Measurements from ENCODE around the gene KHK.

The KHK gene

DNA sequence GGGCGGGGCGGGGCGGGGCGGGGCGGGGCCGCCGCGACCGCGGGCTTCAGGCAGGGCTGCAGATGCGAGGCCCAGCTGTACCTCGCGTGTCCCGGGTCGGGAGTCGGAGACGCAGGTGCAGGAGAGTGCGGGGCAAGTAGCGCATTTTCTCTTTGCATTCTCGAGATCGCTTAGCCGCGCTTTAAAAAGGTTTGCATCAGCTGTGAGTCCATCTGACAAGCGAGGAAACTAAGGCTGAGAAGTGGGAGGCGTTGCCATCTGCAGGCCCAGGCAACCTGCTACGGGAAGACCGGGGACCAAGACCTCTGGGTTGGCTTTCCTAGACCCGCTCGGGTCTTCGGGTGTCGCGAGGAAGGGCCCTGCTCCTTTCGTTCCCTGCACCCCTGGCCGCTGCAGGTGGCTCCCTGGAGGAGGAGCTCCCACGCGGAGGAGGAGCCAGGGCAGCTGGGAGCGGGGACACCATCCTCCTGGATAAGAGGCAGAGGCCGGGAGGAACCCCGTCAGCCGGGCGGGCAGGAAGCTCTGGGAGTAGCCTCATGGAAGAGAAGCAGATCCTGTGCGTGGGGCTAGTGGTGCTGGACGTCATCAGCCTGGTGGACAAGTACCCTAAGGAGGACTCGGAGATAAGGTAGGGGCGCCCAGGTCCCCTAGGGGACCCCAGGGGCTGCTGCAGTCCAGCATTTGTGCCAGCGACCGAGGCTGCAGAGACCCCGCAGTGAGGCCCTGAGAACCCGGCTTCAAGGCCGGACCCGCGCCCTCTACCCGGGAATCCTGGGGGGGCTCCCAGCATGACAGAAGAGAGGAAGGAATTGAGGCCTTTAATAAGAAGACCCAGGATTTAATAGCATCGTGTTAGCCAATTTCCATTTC, at the start of gene KHK:
Gene KHK, plus strand, starts transcription at position 49 of the 870 bp plus-strand sequence. Its CDS starts 488 bp downstream, at position 537.
- peak in 1 of 2 experiments; percentile 24 for DNase-seq (ENCODE audit: low read depth in 2 of 2)

DNA sequence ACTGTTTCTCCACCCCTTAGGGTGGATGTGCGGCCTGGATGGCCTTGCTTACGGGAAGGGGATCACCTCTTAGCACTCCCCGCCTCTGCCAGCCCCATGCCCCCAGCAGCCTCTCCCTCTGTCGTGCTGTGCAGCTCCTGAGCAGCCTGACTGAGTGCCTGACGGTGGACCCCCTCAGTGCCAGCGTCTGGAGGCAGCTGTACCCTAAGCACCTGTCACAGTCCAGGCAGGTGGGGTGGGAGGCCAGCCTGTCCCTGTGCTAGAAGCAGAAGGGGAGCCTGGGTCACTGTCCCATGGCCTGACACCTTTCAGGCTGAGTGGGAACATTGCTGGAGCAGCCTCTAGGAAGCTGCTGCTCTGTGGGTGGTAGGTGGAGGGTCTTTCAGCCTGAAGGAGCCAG, 48.6 kb upstream of the KHK start:
- DNase-seq (ENCODE audit: low read depth in 2 of 2), result no peak

DNA sequence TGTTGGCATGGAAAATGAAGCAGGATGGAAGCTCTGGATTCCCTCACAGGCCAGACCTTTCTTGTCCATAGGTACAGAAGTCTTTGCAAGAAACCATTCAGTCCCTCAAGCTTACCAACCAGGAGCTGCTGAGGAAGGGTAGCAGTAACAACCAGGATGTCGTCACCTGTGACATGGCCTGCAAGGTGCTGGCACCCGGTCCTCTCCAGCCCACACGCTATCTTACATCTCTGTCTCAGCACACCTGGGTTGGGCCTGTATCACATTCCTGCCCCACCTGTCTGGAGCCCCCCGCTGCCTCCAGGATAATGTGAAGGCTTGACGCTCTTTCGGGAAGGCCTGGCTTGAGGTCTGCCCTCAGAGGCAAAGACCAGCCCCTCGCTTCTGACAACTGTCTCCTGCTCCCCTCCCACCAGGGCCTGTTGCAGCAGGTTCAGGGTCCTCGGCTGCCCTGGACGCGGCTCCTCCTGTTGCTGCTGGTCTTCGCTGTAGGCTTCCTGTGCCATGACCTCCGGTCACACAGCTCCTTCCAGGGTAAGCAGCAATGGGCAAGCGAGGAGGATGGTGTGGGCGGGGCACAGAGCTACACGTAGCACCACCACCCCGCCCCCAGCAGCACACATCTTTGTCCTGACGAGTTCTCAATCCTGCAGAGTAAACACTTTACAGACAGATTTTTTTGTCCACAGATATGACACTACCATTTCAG, 47.8 kb upstream of the KHK start:
- no peak for DNase-seq (ENCODE audit: low read depth in 2 of 2)

DNA sequence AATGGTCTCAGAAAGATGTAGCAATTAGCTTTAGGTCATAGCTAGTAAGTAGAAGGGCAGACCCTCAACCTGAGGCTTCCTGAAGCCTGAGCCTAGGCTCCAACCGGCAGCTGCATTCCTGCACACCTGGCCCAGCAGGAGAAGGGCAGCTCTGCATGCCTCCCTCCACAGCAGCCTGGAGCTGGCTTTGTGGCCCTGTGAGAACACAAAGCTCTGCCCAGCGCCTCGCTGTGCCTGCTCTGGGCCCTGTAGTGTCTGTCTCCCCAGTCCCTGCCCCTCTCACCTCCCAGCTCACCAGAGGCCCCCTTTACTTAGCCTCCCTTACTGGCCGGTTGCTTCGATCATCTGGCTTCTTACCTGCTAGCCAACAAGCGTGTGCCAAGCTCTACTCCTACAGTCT, 47.1 kb upstream of the KHK start:
- DNase-seq (ENCODE audit: low read depth in 2 of 2), result no peak

DNA sequence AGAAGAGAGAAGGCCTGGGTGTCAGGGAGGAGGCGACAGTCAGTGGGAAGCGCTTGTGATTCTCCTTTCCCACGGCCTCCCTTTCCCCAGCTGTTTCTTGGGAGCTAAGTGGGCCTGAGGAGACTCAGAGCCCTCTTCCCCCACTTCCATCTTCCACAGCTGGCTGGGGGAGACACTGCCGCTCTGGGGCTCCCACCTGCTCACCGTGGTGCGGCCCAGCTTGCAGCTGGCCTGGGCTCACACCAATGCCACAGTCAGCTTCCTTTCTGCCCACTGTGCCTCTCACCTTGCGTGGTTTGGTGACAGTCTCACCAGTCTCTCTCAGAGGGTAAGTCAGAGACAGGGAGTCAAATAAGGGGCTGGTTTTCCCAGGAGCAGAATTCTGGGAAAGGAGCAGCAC, 46.7 kb upstream of the KHK start:
- DNase-seq (ENCODE audit: low read depth in 2 of 2), result no peak

DNA sequence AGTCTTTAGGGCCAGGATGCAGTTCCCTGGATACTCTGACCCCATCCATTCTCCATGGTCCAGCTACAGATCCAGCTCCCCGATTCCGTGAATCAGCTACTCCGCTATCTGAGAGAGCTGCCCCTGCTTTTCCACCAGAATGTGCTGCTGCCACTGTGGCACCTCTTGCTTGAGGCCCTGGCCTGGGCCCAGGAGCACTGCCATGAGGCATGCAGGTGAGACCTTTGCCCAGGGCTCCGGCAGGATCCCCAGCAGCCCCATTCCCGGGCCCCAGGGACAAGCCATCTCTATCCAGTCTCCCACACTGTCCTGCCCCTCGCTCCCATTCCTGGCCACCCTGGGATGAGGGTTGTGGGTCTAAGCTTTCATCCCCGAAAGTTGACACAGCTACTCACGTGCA, 46.3 kb upstream of the KHK start:
- DNase-seq (ENCODE audit: low read depth in 2 of 2), result no peak

DNA sequence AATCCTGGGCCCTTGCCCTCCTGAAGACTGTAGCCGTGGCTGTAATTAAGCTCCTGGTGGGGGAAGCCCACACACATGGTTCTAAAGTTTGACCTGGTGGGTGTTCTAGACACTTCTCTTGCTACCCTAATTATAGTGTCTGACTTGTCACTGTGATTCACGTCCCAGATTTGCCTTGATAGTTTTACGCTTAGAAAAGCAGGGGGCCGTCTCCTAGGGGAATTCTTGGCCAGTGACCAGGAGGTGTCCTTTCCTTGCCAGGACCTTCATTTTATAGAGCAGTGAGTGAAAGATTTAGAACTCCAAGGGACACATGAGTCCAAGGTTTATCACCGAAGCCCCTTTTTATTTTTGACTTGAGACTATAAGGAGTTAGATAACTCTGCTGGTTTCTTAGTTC, 44.8 kb upstream of the KHK start:
- DNase-seq (ENCODE audit: low read depth in 2 of 2), result no peak

DNA sequence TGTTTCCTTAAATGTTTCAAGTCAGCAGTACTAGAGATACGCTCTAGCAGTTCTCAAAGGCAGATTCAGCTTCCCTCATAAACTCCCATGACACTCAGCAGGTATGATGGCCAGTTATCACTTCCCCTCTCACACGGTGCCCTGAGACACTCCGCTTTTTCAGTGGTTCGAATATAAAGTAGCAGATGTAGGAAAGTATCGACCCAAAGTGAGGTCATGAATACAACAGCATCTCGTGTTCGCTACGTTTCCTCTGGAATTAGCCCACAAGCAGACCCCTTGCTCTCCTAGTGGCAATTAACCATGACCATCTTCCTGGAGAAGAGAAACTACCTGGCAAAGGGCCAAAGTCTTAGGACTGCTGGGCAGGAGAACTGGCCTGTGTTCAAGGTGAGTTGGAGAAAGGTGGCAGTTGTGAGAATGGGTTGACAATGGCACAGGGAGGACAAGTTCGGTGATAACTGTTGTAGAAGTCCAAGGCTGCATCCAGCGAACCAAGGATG, 44.4 kb upstream of the KHK start:
- DNase-seq (ENCODE audit: low read depth in 2 of 2), result no peak

DNA sequence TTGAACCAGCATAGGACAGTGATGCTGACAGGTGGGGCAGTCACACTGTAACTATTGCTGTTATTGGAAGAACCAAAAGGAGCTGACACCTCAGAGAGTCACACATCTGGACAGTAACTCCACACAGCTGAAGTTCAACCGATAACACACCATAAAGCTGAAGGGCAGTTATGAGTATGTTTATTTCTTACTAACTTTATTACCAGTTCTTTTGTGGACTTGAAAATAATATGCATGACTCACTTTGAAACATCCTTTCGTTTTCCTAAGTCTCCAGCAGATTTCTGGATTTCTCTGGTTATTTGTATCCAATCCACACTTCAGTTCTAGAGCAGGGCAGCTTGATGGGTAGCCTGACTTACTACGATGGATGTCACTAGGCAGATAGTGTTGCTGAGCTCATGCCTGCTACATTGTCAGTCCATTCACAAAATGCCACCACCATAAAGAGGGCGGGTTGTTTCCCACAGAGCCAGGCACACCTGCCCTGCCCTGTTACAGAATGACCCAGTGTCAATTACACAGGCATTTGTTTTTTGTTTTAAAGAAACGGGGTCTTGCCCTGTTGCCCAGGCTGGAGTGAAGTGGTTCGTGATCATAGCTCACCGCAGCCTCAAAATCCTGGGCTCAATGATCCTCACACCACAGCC, 43.5 kb upstream of the KHK start:
- no peak for DNase-seq (ENCODE audit: low read depth in 2 of 2)

DNA sequence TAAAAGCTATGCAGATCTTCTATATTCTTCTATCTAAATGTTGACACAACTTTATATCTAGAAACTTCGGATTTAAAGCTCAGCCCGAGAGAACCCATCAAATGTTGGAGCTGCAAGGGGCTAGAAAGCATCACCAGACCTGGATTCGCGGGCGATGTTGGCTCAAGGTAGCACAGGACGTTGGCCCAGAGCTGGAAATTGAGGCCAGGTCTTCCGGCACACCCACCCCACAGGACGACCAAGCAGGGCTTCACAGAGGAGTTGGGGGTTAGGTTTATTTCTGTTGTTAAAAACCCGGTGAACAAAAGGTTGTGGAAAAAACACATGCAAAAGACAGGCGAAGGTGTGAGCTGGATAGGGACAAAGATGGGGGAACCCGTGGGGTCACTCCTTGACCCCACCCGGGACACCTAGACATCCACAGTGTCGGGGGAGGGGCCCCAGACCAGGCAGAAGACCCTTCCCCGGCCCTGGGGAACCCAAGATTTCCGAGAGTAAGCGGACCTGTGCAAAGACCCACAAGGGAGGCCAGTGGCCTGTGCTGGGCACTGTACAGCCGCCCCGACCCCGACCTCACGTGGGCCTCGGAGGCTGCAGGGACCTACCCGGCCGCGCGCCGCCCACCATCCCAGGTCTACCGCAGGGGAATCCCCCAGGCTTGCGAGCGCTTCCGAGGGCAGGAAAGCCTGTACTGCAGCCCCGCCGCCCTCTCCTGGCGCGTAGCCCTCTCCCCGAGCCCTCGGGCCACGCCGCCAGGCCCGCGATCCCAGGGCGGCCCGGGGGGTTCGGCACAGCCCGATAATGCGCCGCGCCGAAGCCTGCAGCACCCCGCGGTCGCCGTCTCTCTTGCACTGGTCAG, 36.9 kb upstream of the KHK start:
- DNase-seq (ENCODE audit: low read depth in 2 of 2), result peak; percentile 47 to 66

DNA sequence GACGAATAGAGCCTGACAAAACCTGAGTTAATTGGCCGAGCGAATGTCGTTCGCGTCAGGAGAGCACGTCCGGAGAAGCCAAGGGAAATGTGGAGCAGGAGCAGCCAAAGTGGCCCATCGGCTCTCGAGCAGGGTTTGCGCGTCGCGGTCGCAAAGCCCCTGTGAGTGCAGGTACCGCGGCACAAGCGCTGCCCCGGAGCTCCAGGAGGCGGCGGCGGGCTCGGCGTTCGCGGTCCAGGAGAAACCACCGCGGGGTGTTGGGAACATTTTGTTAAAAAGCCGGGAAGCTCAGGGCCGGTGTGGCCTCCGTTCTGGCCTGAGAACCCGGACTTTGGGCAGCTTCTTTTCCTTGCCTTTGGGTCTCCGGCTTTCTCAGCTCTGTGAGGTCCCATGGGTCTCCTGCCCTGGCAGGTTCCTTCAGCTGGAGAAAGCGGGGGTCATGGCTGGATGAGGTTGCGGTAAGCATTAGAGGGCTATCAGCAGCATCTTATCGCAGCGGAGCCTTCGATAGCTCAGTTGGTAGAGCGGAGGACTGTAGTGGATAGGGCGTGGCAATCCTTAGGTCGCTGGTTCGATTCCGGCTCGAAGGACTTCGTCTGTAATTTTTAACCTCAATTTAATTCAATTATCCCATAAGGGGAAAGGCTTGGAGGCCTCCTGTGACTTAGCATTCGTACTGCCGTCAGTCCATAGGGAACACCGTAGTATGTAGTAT, 36.1 kb upstream of the KHK start:
- DNase-seq (ENCODE audit: low read depth in 2 of 2), result peak; percentile 89 to 92

DNA sequence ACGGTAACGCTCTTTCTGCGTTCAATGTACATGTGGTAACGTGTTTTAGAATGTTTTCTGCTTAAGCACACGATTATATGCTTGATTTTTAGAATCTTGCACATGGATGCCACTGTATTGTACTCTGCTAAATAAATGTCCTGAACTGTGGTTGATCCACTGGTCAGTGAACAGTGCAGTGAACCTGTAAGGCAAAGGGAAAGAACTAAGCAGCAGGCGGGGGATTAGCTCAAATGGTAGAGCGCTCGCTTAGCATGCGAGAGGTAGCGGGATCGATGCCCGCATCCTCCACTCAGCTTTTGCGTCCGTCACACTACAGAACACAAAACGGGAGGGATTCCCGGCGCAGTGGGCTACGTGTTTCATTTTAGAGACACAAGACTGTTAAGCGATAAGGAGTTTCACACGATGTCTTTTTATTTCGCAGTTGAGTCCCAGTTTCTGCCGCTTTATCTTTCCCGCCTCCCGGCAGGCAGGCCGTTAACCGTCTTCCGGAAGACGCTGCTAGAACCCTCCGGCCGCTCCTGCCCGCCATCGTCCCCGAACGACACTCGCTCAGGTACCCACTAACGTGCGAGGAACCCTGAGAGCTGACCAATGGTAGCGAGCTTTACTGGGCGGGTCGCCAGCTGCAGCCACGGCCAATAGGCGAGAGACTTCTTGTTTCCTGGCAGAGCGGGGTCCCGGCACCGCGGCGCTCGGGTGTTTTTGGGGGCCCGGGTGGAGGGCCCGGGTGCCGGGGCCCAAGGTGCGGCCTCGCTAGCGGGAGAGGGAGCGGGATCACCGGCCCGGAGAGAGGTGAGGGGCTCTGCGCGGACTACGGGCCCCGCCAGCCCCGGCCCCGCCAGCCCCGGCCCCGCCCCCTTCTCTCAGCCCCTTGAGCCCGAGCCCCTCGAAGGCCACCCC, 35.3 kb upstream of the KHK start, which contains the start of gene AGBL5:
Gene AGBL5, plus strand, starts transcription at position 673 of the 906 bp plus-strand sequence. CDS start 1,291 bp downstream, outside the sequence.
- DNase-seq (ENCODE audit: low read depth in 2 of 2), result peak; percentile 92

DNA sequence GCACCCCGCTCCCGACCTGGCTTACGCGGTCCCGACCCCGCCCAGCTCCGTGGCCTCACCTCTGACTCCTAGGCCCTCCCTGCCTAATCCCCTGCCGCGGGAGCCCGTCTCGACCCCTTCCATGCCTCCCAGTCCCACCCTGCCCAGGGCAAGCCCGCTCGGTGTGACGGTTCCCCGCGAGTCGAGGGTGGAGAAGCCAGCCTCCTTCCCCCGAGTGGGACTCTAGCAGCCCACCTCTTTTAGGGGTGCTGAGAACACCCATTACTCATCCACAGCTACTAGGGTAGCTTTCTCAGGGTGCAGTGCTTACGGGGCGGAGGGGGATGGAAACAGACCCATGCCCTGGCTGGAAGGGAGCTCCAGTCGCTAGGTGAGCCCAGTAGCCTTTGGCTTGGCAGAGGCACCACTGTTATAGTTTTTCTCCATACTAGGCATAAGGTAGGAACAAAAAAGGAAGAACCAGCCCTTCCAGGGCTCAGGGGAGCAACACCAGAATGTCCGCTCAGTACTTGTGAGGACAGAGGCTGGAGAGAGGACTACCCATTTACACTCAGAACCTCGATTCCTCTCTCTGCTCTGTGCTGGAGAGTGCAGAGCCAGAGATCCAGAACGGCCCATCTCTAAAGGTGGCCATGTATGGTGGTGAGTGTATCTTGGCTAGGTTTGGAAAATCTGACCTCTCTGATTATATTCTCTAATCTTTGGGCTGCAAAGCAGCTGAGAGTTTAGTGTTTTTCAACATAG, 34.5 kb upstream of the KHK start:
- no peak for DNase-seq (ENCODE audit: low read depth in 2 of 2)

DNA sequence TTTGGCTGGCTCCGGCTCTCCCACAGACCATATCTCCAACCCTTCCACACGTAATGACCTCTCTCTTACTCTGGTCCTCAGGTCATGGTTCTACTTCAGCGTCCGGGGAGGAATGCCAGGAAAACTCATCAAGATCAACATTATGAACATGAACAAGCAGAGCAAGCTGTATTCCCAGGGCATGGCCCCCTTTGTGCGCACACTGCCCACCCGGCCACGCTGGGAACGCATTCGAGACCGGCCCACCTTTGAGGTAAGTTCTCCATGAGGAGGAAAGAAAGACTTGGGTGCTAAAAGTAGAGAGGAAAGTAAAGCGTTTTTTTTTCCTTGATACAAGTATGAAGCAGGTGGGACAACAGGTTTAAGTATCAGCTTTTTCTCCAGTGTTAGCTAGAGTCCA, 33.3 kb upstream of the KHK start:
- no peak for DNase-seq (ENCODE audit: low read depth in 2 of 2)

DNA sequence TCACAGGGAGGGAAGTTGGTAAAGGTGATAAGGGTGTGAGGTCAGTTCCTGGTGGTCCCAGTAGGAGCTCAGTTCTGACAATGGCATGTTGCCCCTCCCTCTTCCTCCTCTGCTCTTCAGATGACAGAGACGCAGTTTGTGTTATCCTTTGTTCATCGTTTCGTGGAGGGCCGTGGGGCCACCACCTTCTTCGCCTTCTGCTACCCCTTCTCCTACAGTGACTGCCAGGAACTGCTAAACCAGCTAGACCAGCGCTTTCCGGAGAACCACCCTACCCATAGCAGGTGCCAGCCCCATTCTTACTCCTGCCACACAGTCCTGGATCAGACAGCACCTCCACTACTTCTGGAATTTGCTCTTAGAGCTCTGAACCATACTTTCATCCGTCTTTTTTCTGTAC, 32.8 kb upstream of the KHK start:
- DNase-seq (ENCODE audit: low read depth in 2 of 2), result no peak

DNA sequence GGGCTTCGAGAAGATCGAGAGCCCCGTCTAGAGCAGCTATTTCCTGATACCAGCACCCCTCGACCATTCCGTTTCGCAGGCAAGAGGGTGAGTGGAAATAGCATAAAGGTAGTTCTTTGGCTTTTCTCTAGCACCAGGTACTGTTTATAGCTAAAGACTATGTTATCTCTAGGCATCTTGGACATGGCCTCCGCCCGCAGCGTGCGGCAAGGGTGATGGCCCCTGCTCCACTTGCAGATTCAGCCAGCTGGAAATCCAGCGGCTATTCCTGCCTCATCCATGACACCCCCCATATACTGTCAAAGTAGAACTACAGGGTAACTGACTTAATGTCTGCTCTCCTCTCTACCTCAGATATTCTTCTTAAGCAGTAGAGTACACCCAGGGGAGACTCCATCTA, 31.9 kb upstream of the KHK start:
- no peak for DNase-seq (ENCODE audit: low read depth in 2 of 2)

DNA sequence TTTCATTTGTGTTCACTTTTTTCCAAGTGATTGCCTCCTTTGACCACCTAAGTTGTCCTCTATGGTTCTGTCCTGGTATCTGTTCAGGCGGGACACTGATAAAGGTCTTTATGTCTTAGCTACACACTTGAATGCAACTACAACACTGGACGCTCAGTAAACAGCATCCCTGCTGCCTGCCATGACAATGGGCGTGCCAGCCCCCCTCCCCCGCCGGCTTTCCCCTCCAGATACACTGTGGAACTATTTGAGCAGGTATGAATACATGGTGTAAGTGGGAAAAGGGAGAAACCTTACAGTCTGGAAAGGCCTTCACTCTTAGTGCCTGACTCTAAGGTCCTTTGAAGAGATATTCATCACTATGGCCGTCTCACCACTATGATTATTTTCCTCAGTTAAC, 29.4 kb upstream of the KHK start:
- no peak for DNase-seq (ENCODE audit: low read depth in 2 of 2)

DNA sequence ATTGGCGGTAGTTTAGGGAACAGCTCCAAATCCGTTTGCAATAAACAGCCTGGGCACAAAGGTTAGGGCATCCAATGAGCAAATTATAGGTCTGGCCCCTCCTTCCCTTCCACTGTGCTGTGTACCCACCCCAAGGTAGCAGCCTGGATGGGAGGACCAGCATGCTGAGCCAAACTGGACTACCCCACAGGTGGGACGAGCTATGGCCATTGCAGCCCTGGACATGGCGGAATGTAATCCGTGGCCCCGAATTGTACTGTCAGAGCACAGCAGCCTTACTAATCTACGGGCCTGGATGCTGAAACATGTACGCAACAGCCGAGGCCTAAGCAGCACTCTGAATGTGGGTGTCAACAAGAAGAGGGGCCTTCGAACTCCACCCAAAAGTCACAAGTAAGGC, 28.4 kb upstream of the KHK start:
- DNase-seq (ENCODE audit: low read depth in 2 of 2), result no peak

All from stimulated activated CD4-positive, alpha-beta T cell treated with anti-CD3 and anti-CD28 coated beads, Interleukin-12 subunit alpha, Interleukin-12 subunit beta, amount 100 ng/mL, for 24 hours (primary cell).